HepG2 (cell line): Measurements from ENCODE around the gene RFC1. TPM values are rescaled to one million over a fixed set of nuclear protein-coding genes. Genes with fewer than 3 reads are reported as not detected.

Source experiments
- CHCHD3 ChIP-seq: sonication (generic); formaldehyde crosslinking; IDR thresholded peaks from 2 replicates; pipeline ENCODE4 v1.8.0; 2022; ENCODE audit warnings: mild to moderate bottlenecking, missing genetic modification reagents, moderate library complexity
- FOXA3 ChIP-seq: IDR thresholded peaks from 2 replicates; pipeline ENCODE4 v1.6.1; 2016; ENCODE audit warnings: missing genetic modification reagents, missing compliant biosample characterization
- FOXO4 ChIP-seq: sonication (generic); formaldehyde crosslinking; conservative IDR thresholded peaks from 2 replicates; pipeline ENCODE4 v1.8.1; 2023; ENCODE audit warnings: missing genetic modification reagents
- HNRNPL ChIP-seq: fragments of 200-400 bp; formaldehyde crosslinking; IDR thresholded peaks from 2 replicates; pipeline ENCODE4 v1.6.1; 2017; ENCODE audit warnings: mild to moderate bottlenecking, low read depth, low read length
- HOMEZ ChIP-seq: IDR thresholded peaks from 2 replicates; pipeline ENCODE4 v1.6.1; 2016; ENCODE audit warnings: low read depth
- HOXA7 ChIP-seq: sonication (generic); formaldehyde crosslinking; IDR thresholded peaks from 2 replicates; pipeline ENCODE4 v1.8.1; 2022; ENCODE audit warnings: mild to moderate bottlenecking, missing genetic modification reagents, moderate library complexity
- MED1 ChIP-seq: sonication (generic); formaldehyde crosslinking; IDR thresholded peaks from 2 replicates; pipeline ENCODE4 v1.4.0; 2020; ENCODE audit warnings: missing genetic modification reagents
- NBN ChIP-seq: fragments of 450-650 bp; conservative IDR thresholded peaks from 2 replicates; pipeline ENCODE4 v1.6.1; 2017
- PITX1 ChIP-seq: sonication (generic); formaldehyde crosslinking; IDR thresholded peaks from 2 replicates; pipeline ENCODE4 v1.5.1; 2020; ENCODE audit warnings: mild to moderate bottlenecking, missing genetic modification reagents
- TRIM22 ChIP-seq: fragments of 450-650 bp; IDR thresholded peaks from 2 replicates; pipeline ENCODE4 v1.6.1; 2017
- ZBTB2 ChIP-seq: sonication (generic); formaldehyde crosslinking; IDR thresholded peaks from 2 replicates; pipeline ENCODE4 v1.8.0; 2022; ENCODE audit warnings: low read depth, missing genetic modification reagents
- ZNF407 ChIP-seq: sonication (generic); formaldehyde crosslinking; IDR thresholded peaks from one replicate; pipeline ENCODE4 v1.5.1; 2020; ENCODE audit warnings: mild to moderate bottlenecking, missing genetic modification reagents; ENCODE audit errors: not compliant biosample characterization
- ZNF564 ChIP-seq: sonication (generic); formaldehyde crosslinking; IDR thresholded peaks from 2 replicates; pipeline ENCODE4 v1.8.1; 2023; ENCODE audit warnings: mild to moderate bottlenecking, missing genetic modification reagents
- ZNF703 ChIP-seq: sonication (generic); formaldehyde crosslinking; IDR thresholded peaks from 2 replicates; pipeline ENCODE4 v1.5.1; 2020; ENCODE audit warnings: missing genetic modification reagents, mild to moderate bottlenecking, moderate library complexity, borderline replicate concordance
- polyA plus RNA-seq, 8 experiments: library from polyadenylated mRNA; depleted of rRNA in 3 of 8; stranded (reverse) in 7 of 8; unstranded in 1 of 8; fragments of >200 nt; fragmentation: Illumina TruSeq in 4 of 8; extraction: Trizol in 4 of 8; gene quantifications; 2 replicates each; pipeline versions ENCODE4 v1.2.1 to v1.2.3, GENCODE V29; 2011 to 2016; ENCODE audit warnings: low read depth in 4 of 8, missing spikeins in 1 of 8, mixed read lengths in 1 of 8; ENCODE audit not compliant: insufficient read depth in 1 of 8
- total RNA-seq, 5 experiments: library from RNA; depleted of rRNA; stranded (reverse); fragments of >200 nt; fragmentation: Illumina TruSeq; extraction: Trizol; gene quantifications; 2 replicates each; pipeline ENCODE4 v1.2.3, GENCODE V29; 2016; ENCODE audit warnings: low read depth in 1 of 5

RFC1 gene
- total and polyA plus RNA-seq, 2 of the 13 experiments (the other 11 are each of a cell fraction or from before 2014, with no cell fraction given) = 15.9 to 78.8 TPM

GRCh38 chr4:39365830-39366771, at the start of gene RFC1 (continued):
- TF ChIP-seq NBN (no peak), HNRNPL (peak; percentile 52; the same call in 1 of the 2 replicates), ZBTB2 (CRISPR knock-in tag) (peak; percentile 89), CHCHD3 (CRISPR knock-in tag) (peak; percentile 80; the same call in 1 of the 2 replicates), ZNF407 (peak; percentile 98), PITX1 (CRISPR knock-in tag) (no peak; the same call in 1 of the 2 replicates), TRIM22 (no peak), FOXO4 (CRISPR knock-in tag) (peak; percentile 100), HOXA7 (CRISPR knock-in tag) (peak; percentile 89; the same call in 1 of the 2 replicates), ZNF703 (CRISPR knock-in tag) (no peak; the same call in 1 of the 2 replicates), MED1 (CRISPR knock-in tag) (peak; percentile 91), HOMEZ (CRISPR knock-in tag) (no peak; the same call in 1 of the 2 replicates), FOXA3 (peak; percentile 69), ZNF564 (peak; percentile 97)
